ENCODE data around the gene FBXL13.

DNA sequence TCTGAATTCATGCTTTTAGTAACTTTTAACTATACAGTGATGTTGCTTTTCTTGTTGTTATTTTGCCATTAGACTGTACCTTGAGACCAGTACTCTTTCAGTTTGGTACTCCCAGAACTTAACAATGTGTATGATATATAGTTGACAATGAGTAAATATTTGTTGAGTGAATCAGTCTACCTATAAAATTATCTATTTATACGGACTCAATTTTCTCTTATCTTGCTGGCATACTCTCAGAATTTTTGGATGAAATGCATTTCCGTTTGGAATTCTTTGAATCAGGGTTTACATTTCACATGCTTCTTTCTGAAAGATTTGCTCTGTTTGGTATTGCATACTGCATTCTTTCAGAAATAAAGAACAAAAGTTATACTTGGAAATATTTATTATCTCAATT is 209.6 kb downstream of the FBXL13 start:
- TF ChIP-seq, protein P1, sequence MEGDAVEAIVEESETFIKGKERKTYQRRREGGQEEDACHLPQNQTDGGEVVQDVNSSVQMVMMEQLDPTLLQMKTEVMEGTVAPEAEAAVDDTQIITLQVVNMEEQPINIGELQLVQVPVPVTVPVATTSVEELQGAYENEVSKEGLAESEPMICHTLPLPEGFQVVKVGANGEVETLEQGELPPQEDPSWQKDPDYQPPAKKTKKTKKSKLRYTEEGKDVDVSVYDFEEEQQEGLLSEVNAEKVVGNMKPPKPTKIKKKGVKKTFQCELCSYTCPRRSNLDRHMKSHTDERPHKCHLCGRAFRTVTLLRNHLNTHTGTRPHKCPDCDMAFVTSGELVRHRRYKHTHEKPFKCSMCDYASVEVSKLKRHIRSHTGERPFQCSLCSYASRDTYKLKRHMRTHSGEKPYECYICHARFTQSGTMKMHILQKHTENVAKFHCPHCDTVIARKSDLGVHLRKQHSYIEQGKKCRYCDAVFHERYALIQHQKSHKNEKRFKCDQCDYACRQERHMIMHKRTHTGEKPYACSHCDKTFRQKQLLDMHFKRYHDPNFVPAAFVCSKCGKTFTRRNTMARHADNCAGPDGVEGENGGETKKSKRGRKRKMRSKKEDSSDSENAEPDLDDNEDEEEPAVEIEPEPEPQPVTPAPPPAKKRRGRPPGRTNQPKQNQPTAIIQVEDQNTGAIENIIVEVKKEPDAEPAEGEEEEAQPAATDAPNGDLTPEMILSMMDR (conservative IDR thresholded peaks at IDR 0.05; ENCODE audit: low read length), result no peak
- TF ChIP-seq EZH2phosphoT487 (IDR thresholded peaks at IDR 0.05; ENCODE audit: borderline replicate concordance, low read depth, low read length), result no peak

Measured in OCI-LY7 (cell line).